SK-N-SH treated with all-trans-retinoic acid at 6 μM for 48 hours (cell line): Measurements from ENCODE around the gene FOXK1.

ENCODE experiments used
- ATAC-seq: fragments of 200-7000 bp; cut with Tn5 transposase; 3 replicates; pipeline ENCODE4 v1.9.1; 2020; ENCODE audit warnings: mild to moderate bottlenecking, moderate library complexity
- BACH2 ChIP-seq: fragments of 250-450 bp; sonication (Bioruptor Pico); IDR thresholded peaks from 2 replicates; pipeline ENCODE4 v1.9.0; 2021; ENCODE audit warnings: mild to moderate bottlenecking, borderline replicate concordance
- CSRNP3 ChIP-seq: fragments of 250-450 bp; sonication (Bioruptor Pico); IDR thresholded peaks from 2 replicates; pipeline ENCODE4 v1.5.1; 2021; ENCODE audit warnings: mild to moderate bottlenecking, moderate library complexity
- ESRRG ChIP-seq: fragments of 250-450 bp; sonication (Bioruptor Pico); IDR thresholded peaks from 2 replicates; pipeline ENCODE4 v1.6.1; 2021; ENCODE audit warnings: mild to moderate bottlenecking
- GLIS3 ChIP-seq: fragments of 250-450 bp; sonication (Bioruptor Pico); IDR thresholded peaks from 2 replicates; pipeline ENCODE4 v1.5.0; 2020; ENCODE audit warnings: mild to moderate bottlenecking, moderate library complexity
- ISL1 ChIP-seq: fragments of 250-450 bp; sonication (Bioruptor Pico); IDR thresholded peaks from 2 replicates; pipeline ENCODE4 v2.1.2; 2022; ENCODE audit warnings: mild to moderate bottlenecking, moderate library complexity
- PATZ1 ChIP-seq: fragments of 250-450 bp; sonication (Bioruptor Pico); IDR thresholded peaks from 2 replicates; pipeline ENCODE4 v1.8.0; 2020; ENCODE audit warnings: mild to moderate bottlenecking, moderate library complexity, borderline replicate concordance
- POU6F1 ChIP-seq: fragments of 250-450 bp; sonication (Bioruptor Pico); IDR thresholded peaks from 2 replicates; pipeline ENCODE4 v1.8.0; 2021; ENCODE audit warnings: low read depth, mild to moderate bottlenecking, moderate library complexity, borderline replicate concordance
- PPARA ChIP-seq: fragments of 250-450 bp; sonication (Bioruptor Pico); IDR thresholded peaks from 2 replicates; pipeline ENCODE4 v1.5.0; 2020; ENCODE audit warnings: mild to moderate bottlenecking, borderline replicate concordance
- RARB ChIP-seq: fragments of 250-450 bp; sonication (Bioruptor Pico); IDR thresholded peaks from 2 replicates; pipeline ENCODE4 v1.8.0; 2021; ENCODE audit warnings: mild to moderate bottlenecking, moderate library complexity
- SNAI2 ChIP-seq: fragments of 250-450 bp; sonication (Bioruptor Pico); IDR thresholded peaks from 2 replicates; pipeline ENCODE4 v1.5.0; 2020; ENCODE audit warnings: mild to moderate bottlenecking, moderate library complexity
- TCF4 ChIP-seq: fragments of 250-450 bp; sonication (Bioruptor Pico); IDR thresholded peaks from 2 replicates; pipeline ENCODE4 v1.8.0; 2021; ENCODE audit warnings: mild to moderate bottlenecking, moderate library complexity, borderline replicate concordance
- ZFP3 ChIP-seq: fragments of 250-450 bp; sonication (Bioruptor Pico); IDR thresholded peaks from 2 replicates; pipeline ENCODE4 v1.5.0; 2020; ENCODE audit warnings: mild to moderate bottlenecking, moderate library complexity
- ZNF565 ChIP-seq: fragments of 450-650 bp; formaldehyde crosslinking; conservative IDR thresholded peaks from 2 replicates; pipeline ENCODE4 v1.5.0; 2020; ENCODE audit warnings: low read depth, mild to moderate bottlenecking, moderate library complexity
- ZNF8 ChIP-seq: fragments of 450-650 bp; formaldehyde crosslinking; IDR thresholded peaks from 2 replicates; pipeline ENCODE4 v1.5.0; 2020; ENCODE audit warnings: mild to moderate bottlenecking, moderate library complexity
- TF ChIP-seq, protein P1 (sequence below): fragments of 250-450 bp; sonication (Bioruptor Pico); IDR thresholded peaks from 2 replicates; pipeline ENCODE4 v1.5.0; 2020; ENCODE audit warnings: mild to moderate bottlenecking, moderate library complexity
- TF ChIP-seq, protein P2 (sequence below): fragments of 250-450 bp; sonication (Bioruptor Pico); IDR thresholded peaks from 2 replicates; pipeline ENCODE4 v1.5.1; 2020; ENCODE audit warnings: low read depth, mild to moderate bottlenecking, moderate library complexity

Gene FOXK1

DNA sequence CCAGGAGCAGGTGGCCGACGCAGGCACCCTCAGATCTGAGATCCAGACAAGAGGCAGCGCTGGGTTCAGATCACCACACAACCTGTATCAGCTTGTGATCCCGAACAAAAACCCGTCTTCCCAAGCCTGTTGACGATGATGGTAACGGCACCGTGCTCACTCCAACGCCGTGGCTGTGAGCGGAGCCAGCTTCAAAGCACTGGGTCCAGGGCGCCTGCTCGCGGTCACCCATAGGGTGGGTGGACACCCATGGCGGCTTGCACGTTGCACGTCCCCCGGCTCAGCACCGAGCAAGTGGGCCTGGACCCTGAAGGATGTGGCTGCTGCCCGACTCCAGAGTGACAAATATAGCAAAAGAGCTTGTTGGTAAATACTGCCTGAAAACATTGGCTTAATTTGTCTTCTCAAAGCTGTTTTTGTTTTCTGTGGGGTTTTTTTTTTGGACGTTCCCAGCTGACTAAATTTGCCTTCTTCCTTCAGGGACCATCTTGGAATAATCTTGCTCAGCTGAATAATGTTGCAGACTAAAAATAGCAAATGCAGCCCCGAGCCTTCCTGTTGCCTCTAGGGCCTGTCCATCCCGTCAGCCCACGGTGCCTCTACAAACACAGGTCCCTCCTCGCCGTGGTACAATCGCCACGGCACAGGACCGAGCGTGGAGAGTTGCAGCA is 41.0 kb downstream of the FOXK1 start:
- TF ChIP-seq PATZ1: no peak
- TF ChIP-seq GLIS3: no peak
- TF ChIP-seq RARB (CRISPR knock-in tag): no peak
- ATAC-seq: no peak

- TF ChIP-seq ESRRG (no peak), ZNF8 (no peak), POU6F1 (CRISPR knock-in tag) (no peak), TCF4 (no peak), CSRNP3 (CRISPR knock-in tag) (no peak), PPARA (CRISPR knock-in tag) (no peak), SNAI2 (CRISPR knock-in tag) (no peak)
- TF ChIP-seq, protein P1, sequence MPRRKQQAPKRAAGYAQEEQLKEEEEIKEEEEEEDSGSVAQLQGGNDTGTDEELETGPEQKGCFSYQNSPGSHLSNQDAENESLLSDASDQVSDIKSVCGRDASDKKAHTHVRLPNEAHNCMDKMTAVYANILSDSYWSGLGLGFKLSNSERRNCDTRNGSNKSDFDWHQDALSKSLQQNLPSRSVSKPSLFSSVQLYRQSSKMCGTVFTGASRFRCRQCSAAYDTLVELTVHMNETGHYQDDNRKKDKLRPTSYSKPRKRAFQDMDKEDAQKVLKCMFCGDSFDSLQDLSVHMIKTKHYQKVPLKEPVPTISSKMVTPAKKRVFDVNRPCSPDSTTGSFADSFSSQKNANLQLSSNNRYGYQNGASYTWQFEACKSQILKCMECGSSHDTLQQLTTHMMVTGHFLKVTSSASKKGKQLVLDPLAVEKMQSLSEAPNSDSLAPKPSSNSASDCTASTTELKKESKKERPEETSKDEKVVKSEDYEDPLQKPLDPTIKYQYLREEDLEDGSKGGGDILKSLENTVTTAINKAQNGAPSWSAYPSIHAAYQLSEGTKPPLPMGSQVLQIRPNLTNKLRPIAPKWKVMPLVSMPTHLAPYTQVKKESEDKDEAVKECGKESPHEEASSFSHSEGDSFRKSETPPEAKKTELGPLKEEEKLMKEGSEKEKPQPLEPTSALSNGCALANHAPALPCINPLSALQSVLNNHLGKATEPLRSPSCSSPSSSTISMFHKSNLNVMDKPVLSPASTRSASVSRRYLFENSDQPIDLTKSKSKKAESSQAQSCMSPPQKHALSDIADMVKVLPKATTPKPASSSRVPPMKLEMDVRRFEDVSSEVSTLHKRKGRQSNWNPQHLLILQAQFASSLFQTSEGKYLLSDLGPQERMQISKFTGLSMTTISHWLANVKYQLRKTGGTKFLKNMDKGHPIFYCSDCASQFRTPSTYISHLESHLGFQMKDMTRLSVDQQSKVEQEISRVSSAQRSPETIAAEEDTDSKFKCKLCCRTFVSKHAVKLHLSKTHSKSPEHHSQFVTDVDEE (CRISPR knock-in tag): no peak
- ATAC-seq: peak; percentile 43
Observed at GRCh38 chr7:4724648-4725013, 42.5 kb downstream of the FOXK1 start.

GRCh38 chr7:4725014-4725849 is 43.1 kb downstream of the FOXK1 start:
- ATAC-seq: peak; percentile 71
- TF ChIP-seq ZFP3: peak; percentile 96
- peak; percentile 9; the same call in 1 of the 2 replicates for TF ChIP-seq ISL1 (CRISPR knock-in tag)
- TF ChIP-seq, protein P2, sequence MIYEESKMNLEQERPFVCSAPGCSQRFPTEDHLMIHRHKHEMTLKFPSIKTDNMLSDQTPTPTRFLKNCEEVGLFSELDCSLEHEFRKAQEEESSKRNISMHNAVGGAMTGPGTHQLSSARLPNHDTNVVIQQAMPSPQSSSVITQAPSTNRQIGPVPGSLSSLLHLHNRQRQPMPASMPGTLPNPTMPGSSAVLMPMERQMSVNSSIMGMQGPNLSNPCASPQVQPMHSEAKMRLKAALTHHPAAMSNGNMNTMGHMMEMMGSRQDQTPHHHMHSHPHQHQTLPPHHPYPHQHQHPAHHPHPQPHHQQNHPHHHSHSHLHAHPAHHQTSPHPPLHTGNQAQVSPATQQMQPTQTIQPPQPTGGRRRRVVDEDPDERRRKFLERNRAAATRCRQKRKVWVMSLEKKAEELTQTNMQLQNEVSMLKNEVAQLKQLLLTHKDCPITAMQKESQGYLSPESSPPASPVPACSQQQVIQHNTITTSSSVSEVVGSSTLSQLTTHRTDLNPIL (CRISPR knock-in tag): peak; percentile 56; the same call in 1 of the 2 replicates
- 0 out of 2 replicates have a peak, but pooled peaks have one; percentile 24 for TF ChIP-seq ZNF565 (CRISPR knock-in tag)
- no peak; the same call in 1 of the 2 replicates for TF ChIP-seq SNAI2 (CRISPR knock-in tag)

- no peak for ATAC-seq
- TF ChIP-seq BACH2 (CRISPR knock-in tag): no peak
- TF ChIP-seq, all 23 proteins: peak for 0
Observed at GRCh38 chr7:4725850-4726450, 43.9 kb downstream of the FOXK1 start.
